ENCODE data around the gene MMP27.
"Not testable (repeated sequence)": the region's sequence is repeated elsewhere in the genome, so short reads cannot be mapped to it uniquely, and the experiment has no call there.

Gene MMP27

GRCh38 chr11:102705626-102706025 lies at the start of gene MMP27:
TSS of gene MMP27 (minus strand) at chr11:102705769. CDS start at chr11:102705714, 55 bp downstream.
- no peak for DNase-seq (ENCODE audit: low read depth in 2 of 2, low spot score in 1 of 2)

- no peak for DNase-seq (ENCODE audit: low read depth in 2 of 2, low spot score in 1 of 2)
Observed at GRCh38 chr11:102753267-102753666, 47.7 kb upstream of the MMP27 start.

GRCh38 chr11:102751673-102752072 lies 46.1 kb upstream of the MMP27 start:
- DNase-seq (ENCODE audit: low read depth in 2 of 2, low spot score in 1 of 2) = no peak

- DNase-seq (ENCODE audit: low read depth in 2 of 2, low spot score in 1 of 2) = no peak
Observed at GRCh38 chr11:102749101-102749722, 43.6 kb upstream of the MMP27 start.

- DNase-seq (ENCODE audit: low read depth in 2 of 2, low spot score in 1 of 2) = not testable (repeated sequence)
Observed at GRCh38 chr11:102746746-102747578, 41.4 kb upstream of the MMP27 start.

GRCh38 chr11:102734650-102735049 lies 29.1 kb upstream of the MMP27 start:
- no peak for DNase-seq (ENCODE audit: low read depth in 2 of 2, low spot score in 1 of 2)

- DNase-seq (ENCODE audit: low read depth in 2 of 2, low spot score in 1 of 2) = no peak
Observed at GRCh38 chr11:102733232-102733875, 27.8 kb upstream of the MMP27 start.

- not testable (repeated sequence) for DNase-seq (ENCODE audit: low read depth in 2 of 2, low spot score in 1 of 2)
Observed at GRCh38 chr11:102730944-102731343, 25.4 kb upstream of the MMP27 start.

GRCh38 chr11:102729849-102730815 lies 24.6 kb upstream of the MMP27 start:
- DNase-seq (ENCODE audit: low read depth in 2 of 2, low spot score in 1 of 2) = no peak

GRCh38 chr11:102727890-102728289 lies 22.3 kb upstream of the MMP27 start:
- no peak for DNase-seq (ENCODE audit: low read depth in 2 of 2, low spot score in 1 of 2)

GRCh38 chr11:102724904-102725500 lies 19.4 kb upstream of the MMP27 start, which contains the start of gene MMP8:
TSS of gene MMP8 (minus strand) at chr11:102724954. CDS start at chr11:102724855, 99 bp downstream.
- no peak for DNase-seq (ENCODE audit: low read depth in 2 of 2, low spot score in 1 of 2)

- no peak for DNase-seq (ENCODE audit: low read depth in 2 of 2, low spot score in 1 of 2)
Observed at GRCh38 chr11:102722821-102723220, 17.3 kb upstream of the MMP27 start.

GRCh38 chr11:102719620-102720277 lies 14.2 kb upstream of the MMP27 start:
- no peak for DNase-seq (ENCODE audit: low read depth in 2 of 2, low spot score in 1 of 2)

GRCh38 chr11:102717280-102717679 lies 11.7 kb upstream of the MMP27 start:
- no peak for DNase-seq (ENCODE audit: low read depth in 2 of 2, low spot score in 1 of 2)

GRCh38 chr11:102716527-102716926 lies 11.0 kb upstream of the MMP27 start:
- no peak for DNase-seq (ENCODE audit: low read depth in 2 of 2, low spot score in 1 of 2)

GRCh38 chr11:102712137-102712536 lies 6.6 kb upstream of the MMP27 start:
- no peak for DNase-seq (ENCODE audit: low read depth in 2 of 2, low spot score in 1 of 2)

GRCh38 chr11:102709201-102709945 lies 3.8 kb upstream of the MMP27 start:
- no peak for DNase-seq (ENCODE audit: low read depth in 2 of 2, low spot score in 1 of 2)

GRCh38 chr11:102708654-102709053 lies 3.1 kb upstream of the MMP27 start:
- DNase-seq (ENCODE audit: low read depth in 2 of 2, low spot score in 1 of 2) = no peak

GRCh38 chr11:102704841-102705240 lies 728 bp downstream of the MMP27 start:
- no peak for DNase-seq (ENCODE audit: low read depth in 2 of 2, low spot score in 1 of 2)
